IPS-20b (cell line): ENCODE data around the gene SPNS2.

Experiments used
- H3K27ac ChIP-seq: one replicate; pipeline ENCODE4 v1.5.1; 2013; ENCODE audit warnings: low read length
- H3K27me3 ChIP-seq: 2 replicates; pipeline ENCODE4 v1.6.1; 2013; ENCODE audit warnings: mild to moderate bottlenecking, low read length, inconsistent platforms; ENCODE audit not compliant: insufficient read depth
- H3K36me3 ChIP-seq: 2 replicates; pipeline ENCODE4 v1.6.1; 2013; ENCODE audit warnings: low read depth, mild to moderate bottlenecking, inconsistent platforms, low read length, moderate library complexity; ENCODE audit not compliant: insufficient read depth
- H3K4me1 ChIP-seq: 2 replicates; pipeline ENCODE4 v1.6.1; 2013; ENCODE audit warnings: mild to moderate bottlenecking, control low read depth, inconsistent platforms, low read length, moderate library complexity; ENCODE audit not compliant: insufficient read depth
- H3K4me3 ChIP-seq: 2 replicates; pipeline ENCODE4 v1.5.1; 2013; ENCODE audit warnings: mild to moderate bottlenecking, low read length, inconsistent platforms
- H3K9ac ChIP-seq: 2 replicates; pipeline ENCODE4 v1.6.1; 2013; ENCODE audit warnings: low read depth, mild to moderate bottlenecking, inconsistent platforms, low read length, moderate library complexity
- H3K9me3 ChIP-seq: 2 replicates; pipeline ENCODE4 v1.6.1; 2013; ENCODE audit warnings: mild to moderate bottlenecking, low read depth, low read length, inconsistent platforms; ENCODE audit not compliant: insufficient read depth

SPNS2 gene

DNA sequence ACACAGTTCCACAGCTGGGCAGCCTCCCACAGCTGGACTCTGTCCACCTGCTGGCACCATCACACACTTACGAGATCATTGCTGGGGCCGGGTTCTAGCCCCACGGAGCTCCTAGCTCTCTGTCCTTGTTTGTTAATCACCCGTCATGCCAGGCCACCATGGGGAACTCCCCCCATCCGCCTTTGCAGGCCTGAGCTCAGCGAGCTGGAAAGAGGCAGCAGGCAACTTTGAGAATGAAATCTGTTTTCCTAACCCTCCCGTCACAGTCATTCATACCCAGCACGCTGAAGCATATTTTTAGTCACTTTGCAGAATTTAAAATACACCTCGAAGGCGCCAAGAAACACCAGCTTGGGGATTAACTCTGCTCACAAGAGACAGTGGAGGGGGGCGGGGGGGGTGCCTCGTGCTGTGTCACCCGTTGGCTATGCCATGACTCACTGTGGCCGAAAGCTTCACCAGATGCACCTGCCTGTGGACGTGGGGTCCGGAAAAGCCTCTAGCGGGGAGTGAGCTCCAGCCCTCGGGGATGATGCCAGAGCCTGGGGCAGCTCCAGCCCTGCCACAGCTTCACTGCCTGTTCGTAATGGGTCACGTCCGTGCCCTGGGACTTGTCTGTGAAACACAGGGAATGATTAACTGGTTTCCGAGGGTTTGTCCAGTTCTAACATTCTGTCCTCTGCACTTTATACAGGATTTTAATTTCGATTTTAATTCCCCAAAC is 1.4 kb upstream of the SPNS2 start:
- H3K4me3 ChIP-seq = no peak overlapping the region
- H3K9ac ChIP-seq = no peak overlapping the region
- H3K36me3 ChIP-seq = no peaks in the 10 kb centered on the region
- H3K27me3 ChIP-seq = peaks cover 57% of the 10 kb centered on the region
- H3K27ac ChIP-seq = no peak overlapping the region
- peaks cover 2% of the 10 kb centered on the region; the same call in 1 of the 2 replicates for H3K4me1 ChIP-seq
- no peaks in the 10 kb centered on the region for H3K9me3 ChIP-seq

DNA sequence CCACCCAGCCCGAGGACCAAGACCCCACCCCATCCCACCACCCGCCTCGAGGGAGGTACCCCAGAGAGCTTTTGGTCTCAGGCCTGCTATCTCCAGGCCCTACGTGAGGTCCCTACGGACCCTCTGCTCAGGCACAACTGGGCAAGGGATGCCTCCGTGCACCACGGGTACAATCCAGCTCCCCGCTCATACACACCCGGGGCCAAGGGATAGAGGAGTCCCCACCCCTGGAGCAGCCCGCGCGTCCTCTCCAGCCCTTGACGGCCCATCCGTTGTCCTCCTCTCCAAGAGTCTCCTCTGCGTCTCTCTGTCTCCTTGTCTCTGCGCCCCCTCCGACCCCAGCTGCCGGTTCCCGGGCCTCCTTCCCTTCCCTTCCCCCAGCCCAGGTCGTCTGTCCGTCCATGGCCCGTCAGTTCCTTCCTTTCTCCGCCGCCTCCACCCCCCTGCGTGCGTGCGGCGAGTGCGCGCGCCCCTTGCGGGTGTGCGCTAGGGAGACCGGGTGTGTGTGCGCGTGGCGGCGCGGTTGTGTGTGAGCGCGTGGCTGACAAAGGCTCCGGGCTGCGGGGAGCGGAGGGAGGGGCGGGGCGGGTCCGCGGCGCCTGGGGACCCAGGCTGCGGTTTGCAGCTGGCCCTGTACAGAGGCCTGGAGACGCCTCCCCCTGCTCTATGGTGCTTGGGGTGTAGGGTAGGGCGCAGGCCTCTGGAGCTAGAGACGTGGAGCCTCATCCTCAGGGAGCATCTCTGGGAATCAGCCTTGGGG is 930 bp downstream of the SPNS2 start:
- Histone ChIP-seq H3K9me3 (no peaks in the 10 kb centered on the region), H3K4me3 (peak overlapping the region; percentile 65), H3K36me3 (no peaks in the 10 kb centered on the region), H3K4me1 (peaks cover 2% of the 10 kb centered on the region; the same call in 1 of the 2 replicates), H3K9ac (no peak overlapping the region), H3K27ac (no peak overlapping the region), H3K27me3 (peaks cover 61% of the 10 kb centered on the region)

DNA sequence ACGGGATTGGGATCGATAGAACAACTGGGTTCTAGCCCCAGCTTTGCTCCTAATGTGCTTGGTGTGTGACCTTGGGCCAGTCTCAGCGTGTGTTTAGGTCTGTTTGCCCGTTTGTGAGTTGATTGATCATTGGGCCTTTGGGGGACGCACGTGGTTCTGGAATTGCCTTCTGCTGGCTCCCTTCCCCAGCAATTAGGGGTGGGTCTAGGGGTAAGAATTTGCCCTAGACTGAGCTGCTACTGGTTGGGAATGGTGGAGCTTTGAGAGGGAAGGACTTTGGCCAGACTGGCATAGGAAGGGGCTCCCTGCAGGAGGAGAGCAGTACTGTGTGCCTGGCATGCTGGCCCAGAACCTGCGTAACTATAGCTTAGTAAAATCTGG is 1.5 kb downstream of the SPNS2 start:
- Histone ChIP-seq H3K9me3 (no peaks in the 10 kb centered on the region), H3K4me1 (peaks cover 2% of the 10 kb centered on the region; the same call in 1 of the 2 replicates), H3K36me3 (no peaks in the 10 kb centered on the region), H3K27ac (no peak overlapping the region), H3K27me3 (peaks cover 61% of the 10 kb centered on the region), H3K9ac (no peak overlapping the region), H3K4me3 (peak overlapping the region; percentile 65)

DNA sequence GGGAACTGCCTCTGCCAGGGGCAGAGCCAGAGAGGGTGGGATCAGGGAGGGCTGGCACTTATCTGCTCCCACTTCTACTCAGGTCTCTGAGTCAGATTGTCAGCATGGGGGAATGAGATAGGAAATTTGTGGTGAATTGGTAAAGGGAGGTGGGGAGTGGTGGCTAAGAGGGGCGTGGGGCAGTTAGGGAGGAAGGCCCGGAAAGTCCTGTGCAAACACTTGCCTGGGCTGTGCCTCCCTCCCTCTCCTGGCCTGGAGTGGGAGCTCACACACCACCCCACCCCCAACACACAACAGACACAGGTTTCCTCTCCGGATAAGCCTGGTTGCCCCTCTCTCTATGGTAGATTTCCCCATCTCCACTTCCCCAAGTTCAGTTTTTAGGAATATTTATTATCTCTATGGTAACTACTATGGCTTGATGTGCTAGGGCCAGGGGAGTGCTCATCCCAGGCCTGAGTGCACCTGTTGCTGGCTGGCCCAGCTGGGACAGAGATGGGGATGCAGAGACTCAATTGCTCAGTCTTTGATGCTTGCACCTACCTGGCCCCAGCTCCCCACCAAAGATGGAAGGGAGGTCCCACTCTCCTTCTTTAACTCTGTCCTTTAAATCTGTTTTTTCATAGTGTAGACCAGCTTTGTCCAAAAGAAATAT is 2.7 kb downstream of the SPNS2 start:
- Histone ChIP-seq H3K4me1 (peaks cover 2% of the 10 kb centered on the region; the same call in 1 of the 2 replicates), H3K27me3 (peaks cover 56% of the 10 kb centered on the region), H3K27ac (no peak overlapping the region), H3K4me3 (no peak overlapping the region), H3K36me3 (no peaks in the 10 kb centered on the region), H3K9me3 (no peaks in the 10 kb centered on the region), H3K9ac (no peak overlapping the region)

DNA sequence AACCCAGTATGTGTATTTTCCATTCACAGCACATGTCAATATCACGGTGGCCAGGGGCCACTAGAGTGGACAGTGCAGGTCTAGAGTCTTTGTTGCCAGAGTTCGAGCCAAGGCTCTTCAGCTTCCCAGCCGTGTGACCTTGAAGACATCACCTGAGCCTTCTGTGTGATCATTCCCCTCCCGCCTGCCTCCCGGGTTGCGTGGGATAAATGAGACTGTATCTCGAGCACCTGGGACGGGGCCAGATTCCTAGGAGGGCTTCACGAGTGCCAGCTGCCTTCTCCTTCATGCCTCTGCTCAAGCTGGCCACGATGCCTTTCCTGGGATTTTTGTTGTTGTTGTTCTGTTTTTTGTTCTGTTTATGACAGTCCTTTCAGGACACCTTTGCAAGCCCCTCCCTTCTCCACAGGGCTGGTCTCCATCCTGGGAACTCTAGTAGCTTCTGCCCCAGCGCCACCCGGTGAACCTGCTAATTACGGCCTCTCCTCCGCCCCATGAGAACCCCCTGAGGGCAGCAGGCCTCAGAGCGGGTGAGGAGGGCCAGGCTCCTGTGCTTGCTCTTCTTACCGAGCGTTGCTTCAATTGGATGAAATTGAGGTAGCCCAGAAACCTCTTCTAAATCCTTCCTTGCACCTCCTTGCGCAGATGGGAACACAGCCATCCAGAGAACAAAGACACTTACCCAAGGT is 3.9 kb downstream of the SPNS2 start:
- Histone ChIP-seq H3K4me1 (peaks cover 2% of the 10 kb centered on the region; the same call in 1 of the 2 replicates), H3K9me3 (no peaks in the 10 kb centered on the region), H3K9ac (no peak overlapping the region), H3K27me3 (peaks cover 44% of the 10 kb centered on the region), H3K27ac (no peak overlapping the region), H3K36me3 (no peaks in the 10 kb centered on the region), H3K4me3 (no peak overlapping the region)

DNA sequence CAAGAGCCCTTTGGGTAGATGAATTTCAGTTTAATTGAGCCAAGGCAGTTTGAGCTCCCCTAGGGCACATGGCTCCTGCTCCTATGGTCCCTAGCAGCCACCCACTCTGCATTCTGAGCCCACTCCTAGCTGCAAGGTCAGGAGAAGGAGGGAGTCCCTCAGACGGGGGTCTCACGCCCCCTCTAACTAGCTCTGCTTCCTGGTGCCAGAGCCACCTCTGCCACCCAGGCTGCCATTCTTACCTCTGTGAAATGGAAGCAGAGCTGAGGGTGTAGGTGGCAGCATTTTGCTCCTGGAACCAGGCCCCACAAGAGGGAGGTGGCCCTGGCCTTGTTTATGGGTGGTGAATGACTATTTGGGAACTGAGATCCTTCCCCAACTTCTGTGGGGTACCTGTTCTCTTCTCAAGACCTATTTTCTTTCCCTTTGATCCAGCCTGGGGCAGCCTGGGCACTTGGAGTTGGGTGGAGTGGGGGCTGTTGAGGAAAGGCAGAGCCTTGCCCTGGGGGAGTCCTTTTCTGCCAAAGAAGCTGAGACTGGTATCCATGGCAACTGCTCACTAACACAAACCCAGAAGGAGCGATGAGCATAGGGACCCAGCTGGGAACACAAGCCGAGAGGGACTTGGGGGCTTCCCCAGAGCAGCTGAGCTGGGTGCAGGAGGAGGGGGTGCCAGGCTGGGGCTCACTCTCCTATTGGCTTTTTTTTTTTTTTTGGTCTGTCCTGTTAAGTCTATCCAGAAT is 4.8 kb downstream of the SPNS2 start:
- Histone ChIP-seq H3K27me3 (peaks cover 35% of the 10 kb centered on the region), H3K36me3 (no peaks in the 10 kb centered on the region), H3K9ac (no peak overlapping the region), H3K4me3 (no peak overlapping the region), H3K27ac (no peak overlapping the region), H3K4me1 (no peaks in the 10 kb centered on the region), H3K9me3 (no peaks in the 10 kb centered on the region)

DNA sequence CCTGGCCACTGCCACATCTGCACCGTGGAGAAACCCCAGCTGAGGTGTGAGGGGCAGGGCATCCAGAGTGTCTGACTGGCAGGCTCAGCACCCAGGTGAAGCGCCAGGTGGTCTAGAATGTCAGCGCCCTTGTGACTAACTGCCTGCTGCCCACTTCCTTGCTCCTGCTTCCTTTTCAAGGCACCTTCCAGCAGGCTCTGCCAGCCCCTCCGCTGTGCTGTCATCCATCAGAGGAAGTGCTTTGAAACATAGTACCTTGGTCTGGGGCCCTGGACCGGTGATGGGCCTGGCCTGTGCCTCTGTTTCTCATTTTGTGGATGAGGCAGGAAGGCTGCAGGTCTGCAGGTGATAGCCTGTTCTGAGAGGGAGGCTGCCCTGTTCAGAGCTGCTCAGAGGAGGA is 5.5 kb downstream of the SPNS2 start:
- no peak overlapping the region for H3K27ac ChIP-seq
- H3K9ac ChIP-seq = no peak overlapping the region
- no peaks in the 10 kb centered on the region for H3K4me1 ChIP-seq
- H3K9me3 ChIP-seq = no peaks in the 10 kb centered on the region
- no peak overlapping the region for H3K4me3 ChIP-seq
- peaks cover 33% of the 10 kb centered on the region for H3K27me3 ChIP-seq
- no peaks in the 10 kb centered on the region for H3K36me3 ChIP-seq

DNA sequence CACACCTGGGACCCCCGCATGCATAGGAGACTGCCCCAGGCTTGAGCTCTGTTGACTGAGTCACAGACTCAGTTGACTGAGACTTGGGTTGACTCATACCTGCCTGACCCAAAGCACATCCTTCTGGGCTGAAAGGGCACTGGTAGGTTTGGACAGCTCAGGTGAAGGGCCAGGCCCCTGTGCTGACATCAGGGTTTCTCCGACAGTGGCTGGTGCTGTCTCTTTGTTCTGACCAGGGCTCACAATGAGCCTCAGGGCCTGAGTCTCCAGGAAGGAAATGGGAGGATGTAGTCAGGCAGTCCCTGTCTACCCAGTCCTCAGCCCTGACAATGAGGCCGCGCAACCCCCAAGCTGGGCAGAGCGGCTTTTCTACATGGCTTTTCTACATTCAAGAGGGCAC is 6.5 kb downstream of the SPNS2 start:
- H3K36me3 ChIP-seq = no peaks in the 10 kb centered on the region
- no peaks in the 10 kb centered on the region for H3K4me1 ChIP-seq
- H3K27me3 ChIP-seq = peaks cover 24% of the 10 kb centered on the region
- no peak overlapping the region for H3K27ac ChIP-seq
- no peaks in the 10 kb centered on the region for H3K9me3 ChIP-seq
- no peak overlapping the region for H3K4me3 ChIP-seq
- H3K9ac ChIP-seq = no peak overlapping the region

DNA sequence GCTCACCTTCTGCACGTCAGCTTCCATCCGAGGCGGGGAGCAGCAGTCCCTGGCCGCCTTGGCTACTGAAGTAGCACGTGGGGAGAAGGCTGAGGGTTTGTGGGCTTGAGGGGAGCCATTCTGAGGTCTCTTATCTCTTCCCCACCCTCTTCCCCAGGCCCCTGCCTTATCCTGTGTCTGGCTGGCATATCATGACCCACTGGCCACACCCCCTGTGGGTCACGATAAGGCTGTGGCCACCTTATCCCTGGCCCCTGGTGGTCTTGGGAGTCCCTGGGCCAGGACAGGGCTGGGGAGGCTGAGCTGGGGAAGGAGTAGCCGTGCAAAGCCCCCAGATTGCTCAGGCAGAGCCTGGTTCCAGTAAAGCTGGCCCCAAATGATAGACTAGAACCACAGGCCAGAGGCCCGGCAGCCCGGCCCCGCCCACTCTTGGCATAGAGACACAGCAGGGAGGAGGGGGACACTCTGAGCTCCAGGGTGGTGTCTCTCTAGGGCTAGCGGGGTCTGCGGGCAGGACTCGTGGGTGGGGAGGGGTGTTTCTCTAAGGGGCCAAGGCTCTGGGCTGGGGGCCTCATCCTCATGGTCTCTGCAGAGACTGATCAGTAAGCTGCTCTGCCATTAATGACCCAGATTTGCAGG is 7.6 kb downstream of the SPNS2 start:
- Histone ChIP-seq H3K9ac (no peak overlapping the region), H3K27me3 (peaks cover 21% of the 10 kb centered on the region), H3K9me3 (no peaks in the 10 kb centered on the region), H3K36me3 (no peaks in the 10 kb centered on the region), H3K27ac (no peak overlapping the region), H3K4me3 (no peak overlapping the region), H3K4me1 (no peaks in the 10 kb centered on the region)

DNA sequence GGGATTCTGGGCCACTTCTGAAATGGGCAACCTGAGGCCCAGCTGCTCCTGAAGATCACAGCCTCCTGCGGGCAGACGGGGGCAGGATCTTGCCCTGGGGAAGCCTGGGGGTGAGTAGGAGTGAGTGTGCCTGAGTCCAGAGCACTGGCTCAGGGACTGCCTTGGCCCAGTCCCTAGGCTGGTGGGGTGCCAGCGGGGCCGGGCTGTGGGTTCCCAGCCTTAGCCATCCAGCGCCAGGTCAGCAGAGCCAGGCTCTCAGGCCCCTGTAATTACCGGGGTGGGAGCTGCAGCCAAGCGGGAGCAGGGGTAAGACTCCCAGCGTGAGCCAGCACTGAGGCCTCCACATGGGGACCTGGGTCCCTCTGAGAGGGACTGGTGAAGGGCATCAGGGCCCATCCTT is 8.2 kb downstream of the SPNS2 start:
- Histone ChIP-seq H3K27ac (no peak overlapping the region), H3K9me3 (no peaks in the 10 kb centered on the region), H3K36me3 (no peaks in the 10 kb centered on the region), H3K4me3 (no peak overlapping the region), H3K4me1 (no peaks in the 10 kb centered on the region), H3K9ac (no peak overlapping the region), H3K27me3 (peaks cover 16% of the 10 kb centered on the region)
